ENCODE data around the gene RFPL4AL1. TPM values are rescaled to one million over a fixed set of nuclear protein-coding genes. Genes with fewer than 3 reads are reported as not detected.
"Not testable (repeated sequence)": the region's sequence is repeated elsewhere in the genome, so short reads cannot be mapped to it uniquely, and the experiment has no call there.

Gene RFPL4AL1
- not detected for polyA plus RNA-seq (2013, experiment 1 of 4)
- not detected for polyA plus RNA-seq (2013, experiment 2 of 4)
- polyA plus RNA-seq (2013, experiment 3 of 4): not detected
- not detected for polyA plus RNA-seq (2013, experiment 4 of 4)

- not testable (repeated sequence) for H3K4me1 ChIP-seq (ENCODE audit: control insufficient read depth, insufficient read depth, low read length); H3K36me3 ChIP-seq (ENCODE audit: control insufficient read depth, insufficient read depth, low read length); H3K4me3 ChIP-seq (ENCODE audit: insufficient read depth, low read depth, low read length); H3K9me3 ChIP-seq (ENCODE audit: control insufficient read depth, low read length); H3K27ac ChIP-seq (ENCODE audit: insufficient read depth, low read depth, low read length, poor library complexity, severe bottlenecking); H3K27me3 ChIP-seq (ENCODE audit: control insufficient read depth, insufficient read depth, low read length, poor library complexity, severe bottlenecking)
- 79 to 83% methylated on average over 3 to 5 of the region's 6 CpGs for WGBS, 2 experiments
Measured at GRCh38 chr19:55768818-55769217, at the start of gene RFPL4AL1. TSS of gene RFPL4AL1 (plus strand) at chr19:55769118. CDS start at chr19:55771805, 2,687 bp downstream.

- WGBS, 2 experiments: 52 to 62% methylated on average over 4 to 5 of the region's 5 CpGs
- Histone ChIP-seq H3K27ac (ENCODE audit: insufficient read depth, low read depth, low read length, poor library complexity, severe bottlenecking) (no peak overlapping the region), H3K27me3 (ENCODE audit: control insufficient read depth, insufficient read depth, low read length, poor library complexity, severe bottlenecking) (no peaks in the 10 kb centered on the region), H3K9me3 (ENCODE audit: control insufficient read depth, low read length) (no peaks in the 10 kb centered on the region), H3K36me3 (ENCODE audit: control insufficient read depth, insufficient read depth, low read length) (no peaks in the 10 kb centered on the region), H3K4me1 (ENCODE audit: control insufficient read depth, insufficient read depth, low read length) (no peaks in the 10 kb centered on the region), H3K4me3 (ENCODE audit: insufficient read depth, low read depth, low read length) (no peak overlapping the region)
Measured at GRCh38 chr19:55720214-55720746, 48.6 kb upstream of the RFPL4AL1 start.

- H3K36me3 ChIP-seq (ENCODE audit: control insufficient read depth, insufficient read depth, low read length): no peaks in the 10 kb centered on the region
- no peaks in the 10 kb centered on the region for H3K27me3 ChIP-seq (ENCODE audit: control insufficient read depth, insufficient read depth, low read length, poor library complexity, severe bottlenecking)
- no peaks in the 10 kb centered on the region for H3K4me1 ChIP-seq (ENCODE audit: control insufficient read depth, insufficient read depth, low read length)
- no peak overlapping the region for H3K27ac ChIP-seq (ENCODE audit: insufficient read depth, low read depth, low read length, poor library complexity, severe bottlenecking)
- H3K4me3 ChIP-seq (ENCODE audit: insufficient read depth, low read depth, low read length): no peak overlapping the region
- H3K9me3 ChIP-seq (ENCODE audit: control insufficient read depth, low read length): no peaks in the 10 kb centered on the region
- WGBS, 2 experiments: 75 to 78% methylated on average over 3 of the region's 3 CpGs
Measured at GRCh38 chr19:55720801-55721200, 48.1 kb upstream of the RFPL4AL1 start.

- Histone ChIP-seq H3K36me3 (ENCODE audit: control insufficient read depth, insufficient read depth, low read length) (no peaks in the 10 kb centered on the region), H3K27ac (ENCODE audit: insufficient read depth, low read depth, low read length, poor library complexity, severe bottlenecking) (no peak overlapping the region), H3K27me3 (ENCODE audit: control insufficient read depth, insufficient read depth, low read length, poor library complexity, severe bottlenecking) (no peaks in the 10 kb centered on the region), H3K4me1 (ENCODE audit: control insufficient read depth, insufficient read depth, low read length) (no peaks in the 10 kb centered on the region), H3K9me3 (ENCODE audit: control insufficient read depth, low read length) (no peaks in the 10 kb centered on the region), H3K4me3 (ENCODE audit: insufficient read depth, low read depth, low read length) (no peak overlapping the region)
- WGBS, 2 experiments: 68 to 81% methylated on average over 8 of the region's 8 CpGs
Measured at GRCh38 chr19:55723491-55723890, 45.4 kb upstream of the RFPL4AL1 start.

- H3K9me3 ChIP-seq (ENCODE audit: control insufficient read depth, low read length); H3K4me1 ChIP-seq (ENCODE audit: control insufficient read depth, insufficient read depth, low read length); H3K27me3 ChIP-seq (ENCODE audit: control insufficient read depth, insufficient read depth, low read length, poor library complexity, severe bottlenecking); H3K36me3 ChIP-seq (ENCODE audit: control insufficient read depth, insufficient read depth, low read length); H3K27ac ChIP-seq (ENCODE audit: insufficient read depth, low read depth, low read length, poor library complexity, severe bottlenecking); H3K4me3 ChIP-seq (ENCODE audit: insufficient read depth, low read depth, low read length): not testable (repeated sequence)
- WGBS, 2 experiments: 64 to 79% methylated on average over 2 of the region's 2 CpGs
Measured at GRCh38 chr19:55730378-55730777, 38.5 kb upstream of the RFPL4AL1 start.

GRCh38 chr19:55738302-55738701 lies 30.6 kb upstream of the RFPL4AL1 start, which contains the start of gene NLRP9:
TSS of gene NLRP9 (minus strand) at chr19:55738402. CDS start at chr19:55738374, 28 bp downstream.
- no peaks in the 10 kb centered on the region for H3K9me3 ChIP-seq (ENCODE audit: control insufficient read depth, low read length)
- H3K27me3 ChIP-seq (ENCODE audit: control insufficient read depth, insufficient read depth, low read length, poor library complexity, severe bottlenecking): no peaks in the 10 kb centered on the region
- no peak within 1 kb of the TSS for H3K27ac ChIP-seq (ENCODE audit: insufficient read depth, low read depth, low read length, poor library complexity, severe bottlenecking)
- H3K4me1 ChIP-seq (ENCODE audit: control insufficient read depth, insufficient read depth, low read length): no peaks in the 10 kb centered on the region
- no peak within 1 kb of the TSS for H3K4me3 ChIP-seq (ENCODE audit: insufficient read depth, low read depth, low read length)
- H3K36me3 ChIP-seq (ENCODE audit: control insufficient read depth, insufficient read depth, low read length): no peaks in the 10 kb centered on the region
- 66 to 85% methylated on average over 3 of the region's 3 CpGs for WGBS, 2 experiments

- Histone ChIP-seq H3K4me3 (ENCODE audit: insufficient read depth, low read depth, low read length) (no peak overlapping the region), H3K27ac (ENCODE audit: insufficient read depth, low read depth, low read length, poor library complexity, severe bottlenecking) (no peak overlapping the region), H3K4me1 (ENCODE audit: control insufficient read depth, insufficient read depth, low read length) (no peaks in the 10 kb centered on the region), H3K36me3 (ENCODE audit: control insufficient read depth, insufficient read depth, low read length) (no peaks in the 10 kb centered on the region), H3K27me3 (ENCODE audit: control insufficient read depth, insufficient read depth, low read length, poor library complexity, severe bottlenecking) (no peaks in the 10 kb centered on the region), H3K9me3 (ENCODE audit: control insufficient read depth, low read length) (peaks cover 5% of the 10 kb centered on the region)
- WGBS, 2 experiments: 78% methylated on average over 6 of the region's 6 CpGs
Measured at GRCh38 chr19:55750715-55751114, 18.2 kb upstream of the RFPL4AL1 start.

- Histone ChIP-seq H3K4me3 (ENCODE audit: insufficient read depth, low read depth, low read length) (no peak overlapping the region), H3K27ac (ENCODE audit: insufficient read depth, low read depth, low read length, poor library complexity, severe bottlenecking) (no peak overlapping the region), H3K36me3 (ENCODE audit: control insufficient read depth, insufficient read depth, low read length) (no peaks in the 10 kb centered on the region), H3K27me3 (ENCODE audit: control insufficient read depth, insufficient read depth, low read length, poor library complexity, severe bottlenecking) (no peaks in the 10 kb centered on the region), H3K9me3 (ENCODE audit: control insufficient read depth, low read length) (peaks cover 7% of the 10 kb centered on the region), H3K4me1 (ENCODE audit: control insufficient read depth, insufficient read depth, low read length) (no peaks in the 10 kb centered on the region)
- 43 to 60% methylated on average over 2 to 3 of the region's 3 CpGs for WGBS, 2 experiments
Measured at GRCh38 chr19:55753401-55753800, 15.5 kb upstream of the RFPL4AL1 start.

- not testable (repeated sequence) for H3K4me3 ChIP-seq (ENCODE audit: insufficient read depth, low read depth, low read length); H3K36me3 ChIP-seq (ENCODE audit: control insufficient read depth, insufficient read depth, low read length); H3K27ac ChIP-seq (ENCODE audit: insufficient read depth, low read depth, low read length, poor library complexity, severe bottlenecking); H3K9me3 ChIP-seq (ENCODE audit: control insufficient read depth, low read length); H3K4me1 ChIP-seq (ENCODE audit: control insufficient read depth, insufficient read depth, low read length); H3K27me3 ChIP-seq (ENCODE audit: control insufficient read depth, insufficient read depth, low read length, poor library complexity, severe bottlenecking)
- 57 to 65% methylated on average over 4 of the region's 4 CpGs for WGBS, 2 experiments
Measured at GRCh38 chr19:55756808-55757207, 12.1 kb upstream of the RFPL4AL1 start.

- not testable (repeated sequence) for H3K9me3 ChIP-seq (ENCODE audit: control insufficient read depth, low read length); H3K4me3 ChIP-seq (ENCODE audit: insufficient read depth, low read depth, low read length); H3K27ac ChIP-seq (ENCODE audit: insufficient read depth, low read depth, low read length, poor library complexity, severe bottlenecking); H3K27me3 ChIP-seq (ENCODE audit: control insufficient read depth, insufficient read depth, low read length, poor library complexity, severe bottlenecking); H3K36me3 ChIP-seq (ENCODE audit: control insufficient read depth, insufficient read depth, low read length); H3K4me1 ChIP-seq (ENCODE audit: control insufficient read depth, insufficient read depth, low read length)
- 84 to 94% methylated on average over 2 of the region's 3 CpGs for WGBS, 2 experiments
Measured at GRCh38 chr19:55758797-55759196, 10.1 kb upstream of the RFPL4AL1 start, which contains the start of gene RFPL4A. TSS of gene RFPL4A (plus strand) at chr19:55759097. CDS start at chr19:55761801, 2,704 bp downstream.

All from ectodermal cell (in vitro differentiated cells).